Osteocyte (in vitro differentiated cells): ENCODE data around the gene ASPG. TPM values are rescaled to one million over a fixed set of nuclear protein-coding genes. Genes with fewer than 3 reads are reported as not detected.

ENCODE experiments used
- DNase-seq: peaks from one replicate; pipeline ENCODE4 v3.0.0; 2021; ENCODE audit warnings: mixed read lengths; ENCODE audit not compliant: unreplicated experiment; ENCODE audit errors: extremely low spot score
- H3K27ac Mint-ChIP-seq: one replicate; pipeline ENCODE4 v1.8.0; 2021; ENCODE audit warnings: mild to moderate bottlenecking, mixed read lengths; ENCODE audit not compliant: unreplicated experiment
- H3K27me3 Mint-ChIP-seq: one replicate; pipeline ENCODE4 v1.8.0; 2021; ENCODE audit warnings: mixed read lengths; ENCODE audit not compliant: unreplicated experiment
- H3K36me3 Mint-ChIP-seq: one replicate; pipeline ENCODE4 v1.8.0; 2021; ENCODE audit warnings: mixed read lengths; ENCODE audit not compliant: unreplicated experiment
- H3K4me1 Mint-ChIP-seq: one replicate; pipeline ENCODE4 v1.8.0; 2021; ENCODE audit warnings: mixed read lengths; ENCODE audit not compliant: unreplicated experiment
- H3K4me3 Mint-ChIP-seq: one replicate; pipeline ENCODE4 v1.8.0; 2021; ENCODE audit warnings: mild to moderate bottlenecking, moderate library complexity, mixed read lengths; ENCODE audit not compliant: unreplicated experiment
- H3K9me3 Mint-ChIP-seq: one replicate; pipeline ENCODE4 v1.8.0; 2021; ENCODE audit warnings: mixed read lengths; ENCODE audit not compliant: unreplicated experiment
- CTCF ChIP-seq: fragments of 200-600 bp; sonication (generic); IDR thresholded peaks from 2 replicates; pipeline ENCODE4 v1.5.0; 2021; ENCODE audit warnings: antibody characterized with exemption, mild to moderate bottlenecking, moderate library complexity
- total RNA-seq: library from RNA; stranded (reverse); gene quantifications from 2 replicates; pipeline ENCODE4 v1.2.1, GENCODE V29; 2021

The ASPG gene
- total RNA-seq, 1 donor from 2014 or later = not detected

- TF ChIP-seq CTCF = no peak
- H3K4me1 Mint-ChIP-seq = peaks cover 17% of the 10 kb centered on the region
- H3K9me3 Mint-ChIP-seq = peaks cover 9% of the 10 kb centered on the region
- H3K36me3 Mint-ChIP-seq = peaks cover 1% of the 10 kb centered on the region
- peaks cover 36% of the 10 kb centered on the region for H3K27me3 Mint-ChIP-seq
- DNase-seq = no peak
- no peak overlapping the region for H3K27ac Mint-ChIP-seq
- H3K4me3 Mint-ChIP-seq = no peak overlapping the region
Observed at GRCh38 chr14:104134061-104134965, 48.8 kb downstream of the ASPG start.

GRCh38 chr14:104135121-104135903 is 49.8 kb downstream of the ASPG start:
- peaks cover 36% of the 10 kb centered on the region for H3K27me3 Mint-ChIP-seq
- H3K9me3 Mint-ChIP-seq = no peaks in the 10 kb centered on the region
- H3K36me3 Mint-ChIP-seq = no peaks in the 10 kb centered on the region
- TF ChIP-seq CTCF = peak; percentile 32
- no peak for DNase-seq
- peak overlapping the region; percentile 22 for H3K4me3 Mint-ChIP-seq
- H3K27ac Mint-ChIP-seq = no peak overlapping the region
- H3K4me1 Mint-ChIP-seq = peaks cover 22% of the 10 kb centered on the region

- Mint-ChIP-seq H3K4me1 (peaks cover 22% of the 10 kb centered on the region), H3K27ac (no peak overlapping the region), H3K36me3 (no peaks in the 10 kb centered on the region), H3K4me3 (no peak overlapping the region), H3K9me3 (no peaks in the 10 kb centered on the region), H3K27me3 (peaks cover 36% of the 10 kb centered on the region)
- TF ChIP-seq CTCF = no peak
- DNase-seq = no peak
Observed at GRCh38 chr14:104135904-104136471, 50.5 kb downstream of the ASPG start.

GRCh38 chr14:104136472-104137296 is 51.2 kb downstream of the ASPG start:
- peaks cover 36% of the 10 kb centered on the region for H3K27me3 Mint-ChIP-seq
- no peaks in the 10 kb centered on the region for H3K36me3 Mint-ChIP-seq
- no peak for DNase-seq
- no peak overlapping the region for H3K27ac Mint-ChIP-seq
- peak overlapping the region; percentile 65 for H3K4me3 Mint-ChIP-seq
- no peak for TF ChIP-seq CTCF
- H3K4me1 Mint-ChIP-seq = peaks cover 22% of the 10 kb centered on the region
- H3K9me3 Mint-ChIP-seq = no peaks in the 10 kb centered on the region
